NCI-H1694 (cell line): Measurements from ENCODE around the gene ABCC9.

Experiments
- DNase-seq: peaks from one replicate; lab custom pipeline; 2025; lab: John Stamatoyannopoulos, UW

ABCC9 gene

GRCh38 chr12:21773806-21774205 lies 167.4 kb downstream of the ABCC9 start:
- no peak for DNase-seq

- DNase-seq: no peak
Observed at GRCh38 chr12:21773263-21773741, 167.9 kb downstream of the ABCC9 start.

- no peak for DNase-seq
Observed at GRCh38 chr12:21771311-21771710, 169.9 kb downstream of the ABCC9 start.

GRCh38 chr12:21769307-21769706 lies 171.9 kb downstream of the ABCC9 start:
- no peak for DNase-seq

GRCh38 chr12:21766403-21766802 lies 174.8 kb downstream of the ABCC9 start:
- DNase-seq: no peak

GRCh38 chr12:21764950-21765349 lies 176.3 kb downstream of the ABCC9 start:
- DNase-seq: no peak

- DNase-seq: no peak
Observed at GRCh38 chr12:21764065-21764464, 177.2 kb downstream of the ABCC9 start.

- DNase-seq: no peak
Observed at GRCh38 chr12:21763531-21763930, 177.7 kb downstream of the ABCC9 start.

GRCh38 chr12:21759737-21760136 lies 181.5 kb downstream of the ABCC9 start:
- DNase-seq: no peak

- DNase-seq: no peak
Observed at GRCh38 chr12:21757735-21758134, 183.5 kb downstream of the ABCC9 start.

- no peak for DNase-seq
Observed at GRCh38 chr12:21756699-21757098, 184.5 kb downstream of the ABCC9 start.

GRCh38 chr12:21751517-21751916 lies 189.7 kb downstream of the ABCC9 start:
- no peak for DNase-seq
